GM18907 (cell line): ENCODE measurements around the gene CNTFR.
"Not testable (repeated sequence)": the region's sequence is repeated elsewhere in the genome, so short reads cannot be mapped to it uniquely, and the experiment has no call there.

Experiments
- ATAC-seq: cut with Tn5 transposase; IDR thresholded peaks from one replicate; pipeline ENCODE4 v1.9.1; 2021; ENCODE audit warnings: mild to moderate bottlenecking, moderate library complexity; ENCODE audit not compliant: unreplicated experiment

CNTFR gene, protein sequence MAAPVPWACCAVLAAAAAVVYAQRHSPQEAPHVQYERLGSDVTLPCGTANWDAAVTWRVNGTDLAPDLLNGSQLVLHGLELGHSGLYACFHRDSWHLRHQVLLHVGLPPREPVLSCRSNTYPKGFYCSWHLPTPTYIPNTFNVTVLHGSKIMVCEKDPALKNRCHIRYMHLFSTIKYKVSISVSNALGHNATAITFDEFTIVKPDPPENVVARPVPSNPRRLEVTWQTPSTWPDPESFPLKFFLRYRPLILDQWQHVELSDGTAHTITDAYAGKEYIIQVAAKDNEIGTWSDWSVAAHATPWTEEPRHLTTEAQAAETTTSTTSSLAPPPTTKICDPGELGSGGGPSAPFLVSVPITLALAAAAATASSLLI

GRCh38 chr9:34589636-34590380, at the start of gene CNTFR:
Gene CNTFR, minus strand, starts transcription at chr9:34589724. Its CDS starts 20,743 bp downstream, at chr9:34568981.
- ATAC-seq, result no peak

- ATAC-seq, result not testable (repeated sequence)
Measured at GRCh38 chr9:34639322-34639721, 49.8 kb upstream of the CNTFR start.

DNA sequence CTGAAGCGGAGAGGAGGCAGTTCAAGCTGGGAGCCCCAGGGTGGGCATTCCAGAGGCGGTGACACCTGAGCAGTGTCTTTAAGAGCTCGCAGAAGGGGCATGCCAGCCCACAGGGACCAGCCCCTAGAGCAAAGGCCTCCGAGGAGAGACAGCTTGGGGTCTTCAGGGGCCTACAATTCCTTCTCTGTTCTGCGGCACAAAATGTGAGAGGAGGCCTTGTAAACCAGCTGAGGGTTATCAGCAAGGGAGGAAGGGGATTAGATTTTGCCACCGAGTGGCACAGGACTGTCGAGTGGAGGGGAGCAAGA, 48.6 kb upstream of the CNTFR start:
- no peak for ATAC-seq

GRCh38 chr9:34637356-34638137, 48.0 kb upstream of the CNTFR start, which contains the start of gene SIGMAR1:
Gene SIGMAR1, minus strand, starts transcription at chr9:34637787. Its CDS starts 90 bp downstream, at chr9:34637697.
- peak; percentile 86 for ATAC-seq

DNA sequence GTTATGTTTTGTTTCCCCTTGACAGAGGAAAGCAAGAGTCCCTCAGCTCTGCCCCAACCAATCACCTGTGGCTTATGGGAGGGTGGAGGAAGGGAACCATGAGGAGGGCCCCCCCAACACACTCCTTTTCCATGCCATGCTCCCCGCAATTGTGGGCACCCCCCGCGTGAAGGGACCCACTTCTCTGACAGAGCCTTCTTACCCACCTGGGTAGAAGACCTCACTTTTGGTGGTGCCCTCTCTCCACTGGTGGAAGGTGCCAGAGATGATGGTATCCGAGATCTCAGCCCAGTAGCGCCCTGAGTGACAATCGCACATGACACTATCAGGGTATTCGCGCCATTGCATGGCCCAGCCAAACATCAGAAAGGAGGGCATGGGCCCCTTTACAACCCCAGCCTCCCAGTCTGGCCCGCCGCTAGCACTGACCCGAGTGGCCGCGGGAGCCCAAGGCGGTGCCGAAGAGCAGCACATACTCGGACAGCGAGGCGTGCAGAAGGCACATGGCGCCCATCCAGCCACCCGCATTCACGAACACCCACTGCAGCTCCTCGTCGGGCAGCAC, 47.3 kb upstream of the CNTFR start:
- ATAC-seq, result peak; percentile 2

GRCh38 chr9:34635556-34635955, 46.0 kb upstream of the CNTFR start:
- no peak for ATAC-seq

- ATAC-seq, result no peak
Measured at GRCh38 chr9:34634551-34635248, 45.2 kb upstream of the CNTFR start.

- ATAC-seq, result peak; percentile 36
Measured at GRCh38 chr9:34633851-34634550, 44.5 kb upstream of the CNTFR start.

DNA sequence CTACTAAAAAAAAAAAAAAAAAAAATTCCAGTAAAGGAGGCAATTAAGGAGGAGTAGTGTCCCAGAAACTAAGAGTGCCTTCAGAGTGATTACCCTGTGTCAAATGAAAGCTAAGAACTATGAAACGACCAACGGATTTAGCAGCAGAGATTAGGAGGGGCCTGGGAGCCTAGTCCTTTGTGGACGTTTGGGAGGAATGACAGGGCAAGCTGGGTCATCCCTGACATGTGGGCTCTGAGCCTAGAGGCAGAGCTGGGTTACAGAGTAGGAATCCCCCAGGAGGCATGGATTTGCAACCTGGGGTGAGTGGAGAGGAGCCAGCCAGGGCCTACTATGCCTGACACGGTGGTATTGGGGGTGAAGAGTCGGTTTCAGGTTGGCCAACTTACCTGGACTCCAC, 43.6 kb upstream of the CNTFR start:
- no peak for ATAC-seq

- no peak for ATAC-seq
Measured at GRCh38 chr9:34630402-34631154, 41.1 kb upstream of the CNTFR start.

GRCh38 chr9:34629491-34629808, 39.9 kb upstream of the CNTFR start:
- ATAC-seq, result no peak

GRCh38 chr9:34628656-34629490, 39.3 kb upstream of the CNTFR start, which contains the start of gene ARID3C:
Gene ARID3C, minus strand, starts transcription at chr9:34629066. Its CDS starts 1,052 bp downstream, at chr9:34628014.
- ATAC-seq, result no peak

GRCh38 chr9:34627716-34628655, 38.5 kb upstream of the CNTFR start:
- no peak for ATAC-seq

GRCh38 chr9:34625186-34625486, 35.6 kb upstream of the CNTFR start:
- no peak for ATAC-seq

- ATAC-seq, result no peak
Measured at GRCh38 chr9:34624475-34625185, 35.1 kb upstream of the CNTFR start.

- no peak for ATAC-seq
Measured at GRCh38 chr9:34623374-34624235, 34.1 kb upstream of the CNTFR start.
